ENCODE data around the gene PI4KA. TPM values are rescaled to one million over a fixed set of nuclear protein-coding genes. Genes with fewer than 3 reads are reported as not detected.

PI4KA gene
- total RNA-seq, 4 donors from 2014 or later, result 69.8 to 115 (median 82.3) TPM

DNA sequence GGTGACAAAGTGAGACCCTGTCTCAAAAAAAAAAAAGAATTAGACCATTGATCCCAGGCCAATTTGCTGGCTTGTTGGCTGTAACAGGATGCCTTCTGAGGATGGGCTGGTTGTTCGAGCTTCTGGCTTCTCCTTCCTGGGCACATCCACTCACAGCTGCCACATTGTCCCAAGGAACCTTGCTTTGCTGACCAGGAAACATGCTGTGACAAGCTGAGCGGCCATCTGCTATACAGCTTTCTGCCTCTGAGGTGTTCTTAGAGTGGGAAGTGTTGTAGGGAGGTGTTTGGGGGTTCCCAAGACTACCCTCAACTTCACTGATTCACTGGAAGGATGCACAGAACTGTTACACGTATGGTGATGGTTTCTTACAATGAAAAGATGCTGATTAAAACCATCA is 6.7 kb upstream of the PI4KA start:
- Histone ChIP-seq H3K4me1 (peaks cover 20 to 60% (median 44%) of the 10 kb centered on the region in 4 donors), H3K9me3 (no peaks in the 10 kb centered on the region), H3K4me3 (no peak overlapping the region), H3K27ac (replicated peaks in 1 of 4) (no peak overlapping the region), H3K27me3 (no peaks in the 10 kb centered on the region), H3K36me3 (peaks cover 2 to 62% (median 17%) of the 10 kb centered on the region in 4 donors)
- DNase-seq (ENCODE audit: extremely low spot score), result no peak
- intact Hi-C loops (cut with DNase I), result no loop called here
- WGBS, result 82% methylated on average over 3 of the region's 3 CpGs
- no peak for TF ChIP-seq POLR2AphosphoS5 (IDR thresholded peaks at IDR 0.05)
- TF ChIP-seq, protein P1, sequence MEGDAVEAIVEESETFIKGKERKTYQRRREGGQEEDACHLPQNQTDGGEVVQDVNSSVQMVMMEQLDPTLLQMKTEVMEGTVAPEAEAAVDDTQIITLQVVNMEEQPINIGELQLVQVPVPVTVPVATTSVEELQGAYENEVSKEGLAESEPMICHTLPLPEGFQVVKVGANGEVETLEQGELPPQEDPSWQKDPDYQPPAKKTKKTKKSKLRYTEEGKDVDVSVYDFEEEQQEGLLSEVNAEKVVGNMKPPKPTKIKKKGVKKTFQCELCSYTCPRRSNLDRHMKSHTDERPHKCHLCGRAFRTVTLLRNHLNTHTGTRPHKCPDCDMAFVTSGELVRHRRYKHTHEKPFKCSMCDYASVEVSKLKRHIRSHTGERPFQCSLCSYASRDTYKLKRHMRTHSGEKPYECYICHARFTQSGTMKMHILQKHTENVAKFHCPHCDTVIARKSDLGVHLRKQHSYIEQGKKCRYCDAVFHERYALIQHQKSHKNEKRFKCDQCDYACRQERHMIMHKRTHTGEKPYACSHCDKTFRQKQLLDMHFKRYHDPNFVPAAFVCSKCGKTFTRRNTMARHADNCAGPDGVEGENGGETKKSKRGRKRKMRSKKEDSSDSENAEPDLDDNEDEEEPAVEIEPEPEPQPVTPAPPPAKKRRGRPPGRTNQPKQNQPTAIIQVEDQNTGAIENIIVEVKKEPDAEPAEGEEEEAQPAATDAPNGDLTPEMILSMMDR (IDR thresholded peaks at IDR 0.05), result no peak
- no peak for TF ChIP-seq POLR2A (IDR thresholded peaks at IDR 0.05; ENCODE audit: low read depth)
- no peak for TF ChIP-seq EP300 (IDR thresholded peaks at IDR 0.05)

- DNase-seq (ENCODE audit: extremely low spot score), result no peak
- 87% methylated on average over 12 of the region's 12 CpGs for WGBS
- Histone ChIP-seq H3K27me3 (no peaks in the 10 kb centered on the region), H3K36me3 (peaks cover 0 to 52% (median 13%) of the 10 kb centered on the region in 4 donors), H3K4me1 (peaks cover 29 to 69% (median 54%) of the 10 kb centered on the region in 4 donors), H3K27ac (replicated peaks in 1 of 4) (no peak overlapping the region), H3K4me3 (no peak overlapping the region), H3K9me3 (no peaks in the 10 kb centered on the region)
- no peak for TF ChIP-seq POLR2A (IDR thresholded peaks at IDR 0.05; ENCODE audit: low read depth)
- TF ChIP-seq EP300 (IDR thresholded peaks at IDR 0.05), result no peak
- TF ChIP-seq, protein P1 (IDR thresholded peaks at IDR 0.05), result no peak
- no peak for TF ChIP-seq POLR2AphosphoS5 (IDR thresholded peaks at IDR 0.05)
- intact Hi-C loops (cut with DNase I), result no loop called here
Measured at GRCh38 chr22:20864186-20864908, 5.7 kb upstream of the PI4KA start.

DNA sequence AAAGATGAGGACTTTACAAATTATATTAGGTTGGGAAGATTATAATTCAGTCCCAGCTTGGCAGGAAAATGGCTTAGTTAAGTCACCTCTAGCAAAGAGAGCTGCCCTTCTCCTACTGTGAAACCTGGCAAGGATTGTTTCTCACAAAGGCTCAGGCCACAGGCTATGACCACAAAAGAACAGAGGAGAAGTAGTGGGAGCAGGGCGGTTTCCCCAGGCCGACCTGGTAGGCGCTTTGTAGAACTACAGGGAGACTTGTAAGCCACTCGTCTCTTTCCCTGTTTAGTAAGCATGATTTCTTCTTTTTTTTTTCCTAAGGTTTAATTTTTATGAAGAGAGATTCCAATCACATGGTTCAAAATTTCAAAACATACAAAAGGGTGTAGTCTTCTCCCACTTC is 4.8 kb upstream of the PI4KA start:
- Histone ChIP-seq H3K4me3 (no peak overlapping the region), H3K36me3 (peaks cover 0 to 43% (median 13%) of the 10 kb centered on the region in 4 donors), H3K27me3 (no peaks in the 10 kb centered on the region), H3K4me1 (peaks cover 29 to 70% (median 50%) of the 10 kb centered on the region in 4 donors), H3K27ac (replicated peaks in 1 of 4) (peak overlapping the region in 1 of 4 donors; percentile 7), H3K9me3 (no peaks in the 10 kb centered on the region)
- 79% methylated on average over 4 of the region's 4 CpGs for WGBS
- TF ChIP-seq POLR2A (IDR thresholded peaks at IDR 0.05; ENCODE audit: low read depth) (no peak), POLR2AphosphoS5 (IDR thresholded peaks at IDR 0.05) (no peak)
- intact Hi-C loops (cut with DNase I), result no loop called here
- DNase-seq (ENCODE audit: extremely low spot score), result no peak

DNA sequence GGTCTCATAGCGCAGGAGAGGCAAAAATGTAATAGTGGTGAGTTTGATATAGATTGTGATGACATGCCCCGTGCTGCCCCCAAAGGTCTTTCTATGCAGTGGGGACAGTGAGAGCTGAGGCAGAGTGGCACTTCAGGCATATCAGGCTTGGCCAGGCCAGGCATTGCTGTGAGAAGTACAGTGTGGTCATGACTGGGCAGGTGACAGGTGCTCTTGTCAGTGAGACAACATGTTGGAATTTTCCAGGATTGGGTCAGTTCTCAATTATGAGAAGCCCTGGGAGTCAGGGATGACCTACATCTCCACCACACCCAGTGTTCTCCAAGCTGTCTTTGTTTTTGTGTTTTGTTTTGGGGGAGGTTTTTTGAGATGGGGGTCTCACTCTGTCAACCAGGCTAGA is 3.9 kb upstream of the PI4KA start:
- Histone ChIP-seq H3K9me3 (no peaks in the 10 kb centered on the region), H3K4me1 (peaks cover 27 to 67% (median 47%) of the 10 kb centered on the region in 4 donors), H3K36me3 (peaks cover 0 to 43% (median 13%) of the 10 kb centered on the region in 4 donors), H3K27me3 (no peaks in the 10 kb centered on the region), H3K27ac (replicated peaks in 1 of 4) (no peak overlapping the region), H3K4me3 (no peak overlapping the region)
- intact Hi-C loops (cut with DNase I), result no loop called here
- TF ChIP-seq, protein P1 (IDR thresholded peaks at IDR 0.05), result no peak
- no peak for TF ChIP-seq POLR2A (IDR thresholded peaks at IDR 0.05; ENCODE audit: low read depth)
- no peak for TF ChIP-seq POLR2AphosphoS5 (IDR thresholded peaks at IDR 0.05)
- TF ChIP-seq EP300 (IDR thresholded peaks at IDR 0.05), result no peak
- 100% methylated on average over 2 of the region's 2 CpGs for WGBS
- no peak for DNase-seq (ENCODE audit: extremely low spot score)

DNA sequence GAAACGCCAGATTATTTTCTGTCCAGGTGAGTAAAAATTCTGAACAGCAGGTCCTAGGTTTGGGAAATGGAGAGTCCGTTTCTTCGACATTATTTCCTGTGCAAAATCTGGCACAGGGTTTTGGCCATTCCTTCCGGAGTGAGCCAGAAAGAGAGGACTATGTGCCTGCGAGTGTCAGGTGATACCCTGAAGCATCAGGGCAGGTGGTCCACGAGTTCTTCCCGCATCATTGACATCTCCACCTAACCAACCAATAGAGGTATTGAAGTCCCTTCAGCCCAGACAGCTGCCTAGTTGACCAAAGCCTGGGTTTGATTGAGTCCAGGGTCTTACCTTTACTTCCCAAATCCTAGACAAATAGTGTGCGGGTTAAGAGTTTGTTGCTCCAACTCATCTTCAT is 1.0 kb upstream of the PI4KA start:
- 45% methylated on average over 7 of the region's 8 CpGs for WGBS
- TF ChIP-seq EP300 (IDR thresholded peaks at IDR 0.05), result no peak
- TF ChIP-seq POLR2AphosphoS5 (IDR thresholded peaks at IDR 0.05), result no peak
- H3K9me3 ChIP-seq, result no peaks in the 10 kb centered on the region
- intact Hi-C loops (cut with DNase I), result no loop called here
- H3K4me1 ChIP-seq, result peaks cover 31 to 70% (median 49%) of the 10 kb centered on the region in 4 donors
- no peak for DNase-seq (ENCODE audit: extremely low spot score)
- no peaks in the 10 kb centered on the region for H3K27me3 ChIP-seq
- peaks cover 0 to 27% (median 10%) of the 10 kb centered on the region in 4 donors for H3K36me3 ChIP-seq
- peak overlapping the region; percentile 76 to 94 (median 92) for H3K4me3 ChIP-seq
- H3K27ac ChIP-seq (replicated peaks in 1 of 4), result peak overlapping the region; percentile 91 to 97 (median 96)

Measured in esophagus muscularis mucosa (tissue), 4 donors.